ENCODE data around the gene SPEF1.
A peak's percentile ranks its signal among the peaks of the same experiment; 100 is the strongest.
"Not testable (repeated sequence)": the region's sequence is repeated elsewhere in the genome, so short reads cannot be mapped to it uniquely, and the experiment has no call there.

Gene SPEF1, protein sequence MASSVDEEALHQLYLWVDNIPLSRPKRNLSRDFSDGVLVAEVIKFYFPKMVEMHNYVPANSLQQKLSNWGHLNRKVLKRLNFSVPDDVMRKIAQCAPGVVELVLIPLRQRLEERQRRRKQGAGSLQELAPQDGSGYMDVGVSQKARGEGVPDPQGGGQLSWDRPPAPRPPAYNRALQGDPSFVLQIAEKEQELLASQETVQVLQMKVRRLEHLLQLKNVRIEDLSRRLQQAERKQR

GRCh38 chr20:3781153-3781910 is at the start of gene SPEF1:
TSS of gene SPEF1 (minus strand) at chr20:3781448. CDS start at chr20:3781287, 161 bp downstream.
- peak; percentile 59 for DNase-seq

GRCh38 chr20:3829891-3830290 is 48.6 kb upstream of the SPEF1 start:
- not testable (repeated sequence) for DNase-seq

- DNase-seq: no peak
Observed at GRCh38 chr20:3828798-3829197, 47.5 kb upstream of the SPEF1 start.

DNA sequence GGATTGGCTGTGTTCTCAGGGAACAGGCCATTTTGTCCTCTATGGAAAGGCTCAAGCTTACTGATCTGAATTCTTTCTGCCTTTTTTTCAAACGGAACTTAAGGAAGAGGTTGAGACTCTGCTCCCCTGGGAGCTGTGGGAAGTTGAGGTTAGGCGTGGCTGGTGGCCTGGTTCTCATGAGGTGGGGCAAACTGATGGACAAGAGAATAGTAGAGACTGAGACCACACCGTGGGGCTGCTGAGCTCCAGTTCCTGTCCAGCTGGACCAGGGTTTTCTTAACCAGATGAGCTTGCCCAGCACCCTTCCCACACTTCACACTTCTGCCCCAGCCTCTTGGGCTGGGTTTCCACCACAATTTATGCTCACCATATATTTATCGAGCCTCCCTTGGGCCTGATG is 45.2 kb upstream of the SPEF1 start:
- DNase-seq: no peak

GRCh38 chr20:3825526-3825925 is 44.3 kb upstream of the SPEF1 start:
- no peak for DNase-seq

- no peak for DNase-seq
Observed at GRCh38 chr20:3823881-3824280, 42.6 kb upstream of the SPEF1 start.

- DNase-seq: no peak
Observed at GRCh38 chr20:3821996-3822395, 40.7 kb upstream of the SPEF1 start.

DNA sequence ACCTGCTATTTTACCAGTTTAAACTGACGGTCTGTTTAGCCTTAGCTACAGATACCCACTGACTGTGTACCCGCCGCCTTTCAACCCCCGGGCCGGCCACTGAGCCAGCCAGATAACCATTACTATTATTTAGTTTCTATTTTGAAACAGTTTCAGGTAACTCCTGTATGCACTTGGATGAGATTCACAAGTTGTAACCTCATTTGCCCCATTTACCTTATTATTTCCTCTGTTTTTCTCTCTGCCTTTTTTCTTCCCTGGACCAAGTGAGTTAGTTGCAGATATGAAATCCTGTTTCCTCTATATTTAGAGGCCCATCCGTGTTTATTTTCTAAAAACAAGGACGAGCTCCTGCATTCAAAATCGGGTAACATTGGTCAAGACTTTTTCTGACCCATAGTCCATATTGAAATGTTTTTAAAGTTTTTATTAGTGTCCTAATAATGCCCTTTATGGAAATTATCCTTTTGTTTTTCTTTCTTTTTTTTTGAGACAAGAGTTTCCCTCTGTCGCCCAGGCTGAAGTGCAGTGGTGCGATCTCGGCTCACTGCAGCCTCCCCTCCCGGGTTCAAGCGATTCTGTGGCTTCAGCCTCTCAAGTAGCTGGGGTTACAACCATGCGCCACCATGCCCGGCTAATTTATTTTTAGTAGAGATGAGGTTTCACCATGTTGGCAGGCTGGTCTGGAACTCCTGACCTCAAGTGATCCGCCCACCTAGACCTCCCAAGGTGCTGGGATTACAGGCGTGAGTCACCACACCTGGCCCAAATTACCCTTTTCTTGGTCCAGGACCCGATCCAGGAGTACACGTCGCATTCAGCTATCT is 39.9 kb upstream of the SPEF1 start:
- DNase-seq: no peak

DNA sequence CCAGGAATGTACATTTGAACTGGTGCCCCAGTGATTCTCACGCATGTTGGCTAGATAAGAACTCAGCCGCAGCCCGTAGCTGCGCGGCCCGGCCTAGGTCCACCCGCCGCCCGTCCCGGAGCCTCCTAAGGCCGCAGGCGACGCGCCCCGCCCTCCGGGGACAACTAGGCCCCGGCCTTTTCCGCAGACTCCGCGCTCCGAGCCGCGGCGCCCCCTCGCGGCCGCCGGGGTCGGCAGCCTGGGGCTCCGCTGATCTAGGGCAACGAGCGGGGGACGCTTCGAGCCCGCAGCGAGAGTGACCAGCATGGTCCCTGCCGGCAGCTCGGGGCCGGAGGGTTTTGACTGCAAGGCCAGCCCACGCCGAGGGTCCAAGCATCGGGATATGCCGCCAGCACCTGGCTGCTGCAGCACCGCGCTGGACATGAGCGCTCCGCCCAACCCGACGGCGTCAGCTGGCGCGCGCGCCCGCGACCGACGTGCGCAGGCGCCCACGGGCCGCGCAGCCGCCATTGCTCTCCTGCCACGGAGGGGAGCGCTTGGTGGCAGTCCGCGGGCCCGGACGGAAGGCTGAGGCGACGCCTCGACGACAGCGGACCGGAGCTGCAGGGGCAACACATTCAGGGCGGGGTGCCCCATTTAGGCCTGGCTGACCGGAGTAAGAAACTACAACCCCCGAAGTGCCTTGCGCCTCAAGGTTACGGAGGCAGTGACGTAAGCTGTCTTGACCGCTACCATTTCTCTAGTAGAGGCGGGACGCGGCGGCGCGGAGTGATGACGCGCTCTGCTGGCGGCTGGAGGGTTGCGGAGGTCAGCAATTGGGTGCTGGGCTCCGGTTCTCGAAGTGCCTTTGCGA is 39.0 kb upstream of the SPEF1 start, which contains the start of gene AP5S1:
Gene AP5S1, plus strand, starts transcription at position 500 of the 853 bp plus-strand sequence. CDS start 1,571 bp downstream, outside the sequence.
- peak; percentile 97 for DNase-seq

DNA sequence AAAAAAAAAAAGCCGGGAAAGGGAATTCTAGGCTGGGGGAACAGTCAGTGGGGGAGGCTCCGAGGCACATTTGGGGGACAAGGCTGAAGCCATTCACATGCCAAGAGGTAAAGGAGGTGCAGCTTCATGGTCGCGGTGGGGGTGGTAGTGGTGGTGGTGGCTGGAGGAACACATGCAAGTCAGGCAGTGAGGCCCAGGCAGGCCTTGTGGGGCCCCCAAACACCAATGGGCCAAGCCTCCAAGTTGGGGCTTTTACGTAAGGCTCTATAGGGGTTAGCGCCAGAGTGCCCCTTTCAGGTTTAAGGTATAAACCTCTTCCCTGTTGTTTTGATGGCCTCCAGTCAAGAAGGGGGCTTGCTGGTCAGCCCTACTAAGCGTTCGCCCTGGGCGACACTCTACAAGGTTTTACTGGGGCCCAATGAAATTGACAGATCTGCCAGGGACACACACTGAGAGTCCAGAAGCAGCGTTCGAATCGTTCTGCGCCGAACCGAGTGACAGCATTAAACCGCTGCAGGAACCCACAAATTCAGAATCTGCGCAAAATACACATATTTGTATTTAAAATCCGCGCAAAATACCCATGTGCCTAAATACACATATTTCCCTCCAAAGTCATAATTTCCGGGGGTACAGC is 38.3 kb upstream of the SPEF1 start:
- no peak for DNase-seq

GRCh38 chr20:3818155-3819151 is 37.2 kb upstream of the SPEF1 start:
- no peak for DNase-seq

DNA sequence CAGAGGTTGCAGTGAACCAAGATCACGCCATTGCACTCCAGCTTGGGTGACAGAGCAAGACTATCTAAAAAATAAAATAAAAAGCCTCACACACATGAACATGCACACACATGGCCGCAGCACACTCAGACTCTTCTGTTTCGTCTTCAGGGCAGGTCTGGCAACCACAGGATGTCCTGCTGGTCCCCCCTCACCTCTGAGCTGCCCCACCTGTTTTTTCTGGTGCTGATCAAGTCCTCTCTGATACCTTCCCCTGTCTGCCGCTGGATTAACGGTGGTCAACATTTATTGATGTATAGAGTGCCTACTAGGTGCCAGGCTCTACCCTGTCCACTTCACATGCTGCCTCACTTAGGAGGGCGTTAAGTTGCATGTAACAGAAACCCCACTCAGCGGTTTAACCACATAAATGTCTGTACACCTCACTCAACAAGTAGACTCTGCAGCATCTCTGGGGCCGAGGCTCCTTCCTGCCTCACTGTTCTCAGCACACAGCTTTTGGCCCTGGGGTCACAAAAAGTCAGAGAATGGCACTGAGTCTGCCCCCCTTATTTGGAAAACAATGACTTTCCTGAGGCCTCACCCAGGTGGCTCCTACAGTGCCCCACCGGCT is 34.6 kb upstream of the SPEF1 start:
- DNase-seq: peak; percentile 60

DNA sequence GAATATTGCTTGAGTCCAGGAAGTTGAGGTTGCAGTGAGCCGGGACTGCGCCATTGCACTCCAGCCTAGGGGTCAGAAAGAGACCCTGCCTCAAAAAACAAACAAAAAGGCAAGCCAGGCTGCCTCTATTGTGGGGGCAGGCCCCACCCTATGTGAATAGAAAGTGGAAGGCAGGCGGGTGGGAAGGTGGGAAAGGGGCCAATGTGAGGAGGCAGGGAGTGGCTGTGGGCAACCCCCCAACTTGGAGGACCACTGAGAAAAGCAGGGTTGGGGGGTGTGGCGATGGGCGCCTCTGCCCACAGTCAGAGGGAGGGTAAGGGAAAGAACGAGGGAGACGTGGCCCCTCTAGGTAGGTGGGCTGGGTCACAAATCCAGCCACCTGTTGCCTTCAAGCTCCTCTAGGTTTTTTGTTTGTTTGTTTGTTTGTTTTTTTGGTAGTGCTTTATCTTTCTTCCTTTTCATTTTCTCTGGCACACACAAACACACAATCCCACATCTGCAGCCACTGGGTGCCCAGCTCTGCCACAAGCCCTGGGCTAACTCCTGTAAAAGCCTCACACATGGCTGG is 33.8 kb upstream of the SPEF1 start:
- no peak for DNase-seq

DNA sequence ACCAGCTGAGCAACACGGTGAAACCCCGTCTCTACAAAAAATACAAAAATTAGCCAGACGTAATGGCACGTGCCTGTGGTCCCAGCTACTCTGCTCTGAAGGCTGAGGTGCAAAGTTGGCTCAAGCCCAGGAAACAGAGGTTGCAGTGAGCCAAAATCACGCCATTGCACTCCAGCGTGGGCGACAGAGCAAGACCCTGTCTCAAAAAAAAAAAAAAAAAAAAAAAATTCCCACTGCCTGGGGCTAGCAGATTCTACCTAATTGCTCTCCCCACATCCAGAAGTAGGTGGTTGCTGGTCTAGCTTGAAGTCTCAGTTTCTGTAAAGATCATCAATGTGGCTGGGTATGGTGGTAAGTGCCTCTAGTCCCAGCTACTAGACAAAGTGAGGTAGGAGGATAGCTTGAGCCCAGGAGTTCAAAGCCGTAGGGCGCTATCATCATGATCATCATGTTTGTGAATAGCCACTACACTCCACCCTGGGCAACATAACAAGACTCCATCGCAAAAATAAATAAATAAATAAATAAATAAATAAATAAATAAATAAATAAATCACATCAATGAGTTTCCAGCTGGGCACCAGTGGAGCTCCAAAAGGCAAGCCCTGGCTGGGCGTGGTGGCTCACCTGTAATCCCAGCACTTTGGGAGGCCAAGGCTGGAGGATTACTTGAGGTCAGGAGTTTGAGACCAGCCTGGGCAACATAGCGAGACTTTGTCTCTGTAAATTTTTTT is 32.8 kb upstream of the SPEF1 start:
- DNase-seq: peak; percentile 63

GRCh38 chr20:3812975-3813847 is 32.0 kb upstream of the SPEF1 start:
- DNase-seq: no peak

DNA sequence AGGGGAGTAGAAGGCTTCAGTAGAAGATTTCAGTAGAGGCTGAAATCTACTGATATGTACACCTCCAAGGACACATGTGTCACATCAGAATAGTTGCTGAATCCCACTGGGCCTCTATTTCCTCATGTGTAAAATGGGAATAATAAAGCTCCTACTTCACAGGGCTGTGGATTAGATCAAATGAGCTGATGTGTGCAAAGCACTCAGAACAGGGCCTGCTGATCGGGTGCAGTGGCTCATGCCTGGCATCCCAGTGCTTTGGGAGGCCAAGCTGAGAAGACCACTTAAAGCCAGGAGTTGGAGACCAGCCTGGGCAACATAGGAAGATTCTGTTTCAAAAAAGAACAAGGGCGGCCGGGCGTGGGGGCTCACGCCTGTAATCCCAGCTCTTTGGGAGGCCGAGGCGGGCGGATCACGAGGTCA is 31.0 kb upstream of the SPEF1 start:
- no peak for DNase-seq

- peak; percentile 93 for DNase-seq
Observed at GRCh38 chr20:3811467-3812258, 30.4 kb upstream of the SPEF1 start.

Data from stimulated activated CD8-positive, alpha-beta memory T cell treated with anti-CD3 and anti-CD28 coated beads, Interleukin-4, amount 100 ng/mL, for 48 hours (primary cell).